Thymus (tissue), 11 donors: ENCODE measurements around the gene UBE2U. TPM values are rescaled to one million over a fixed set of nuclear protein-coding genes. Genes with fewer than 3 reads are reported as not detected.

Experiments used
- DNase-seq, 9 donors: peaks; one replicate each; pipeline ENCODE4 v3.0.0-alpha.2; 2013; ENCODE audit warnings: low spot score in 9 of 9, low read depth in 6 of 9, missing footprints in 1 of 9
- H3K27ac ChIP-seq, 2 donors: one replicate each; pipeline ENCODE4 v1.5.1; 2013; ENCODE audit warnings: control low read depth in 1 of 2, low read depth in 1 of 2, low read length in 1 of 2, mild to moderate bottlenecking in 1 of 2, moderate library complexity in 1 of 2
- H3K27me3 ChIP-seq, 2 donors: one replicate each; pipeline ENCODE4 v1.5.1; 2013; ENCODE audit warnings: low read length in 1 of 2; ENCODE audit not compliant: control insufficient read depth in 2 of 2, insufficient read depth in 1 of 2
- H3K36me3 ChIP-seq, 2 donors: one replicate each; pipeline ENCODE4 v1.5.1; 2013; ENCODE audit warnings: low read length in 1 of 2, mild to moderate bottlenecking in 1 of 2, moderate library complexity in 1 of 2; ENCODE audit not compliant: control insufficient read depth in 2 of 2, insufficient read depth in 2 of 2
- H3K4me1 ChIP-seq, 2 donors: one replicate each; pipeline ENCODE4 v1.5.1; 2013; ENCODE audit warnings: low read length in 2 of 2; ENCODE audit not compliant: control insufficient read depth in 2 of 2, insufficient read depth in 2 of 2
- H3K4me3 ChIP-seq, 2 donors: one replicate each; pipeline ENCODE4 v1.5.1; 2013; ENCODE audit warnings: low read length in 2 of 2, control low read depth in 1 of 2, mild to moderate bottlenecking in 1 of 2
- H3K9me3 ChIP-seq, 2 donors: one replicate each; pipeline ENCODE4 v1.5.1; 2013; ENCODE audit warnings: low read length in 1 of 2, mild to moderate bottlenecking in 1 of 2; ENCODE audit not compliant: control insufficient read depth in 2 of 2, insufficient read depth in 1 of 2
- WGBS: extraction: QIAGEN DNeasy Blood & Tissue Kit; methylation state at CpG from one replicate; pipeline ENCODE4 v1.1.7; 2013; 5-methylcytosine and 5-hydroxymethylcytosine counted together
- polyA plus RNA-seq: library from polyadenylated mRNA; stranded (reverse); fragments of 200-250 nt; gene quantifications from one replicate; pipeline ENCODE4 v1.2.3, GENCODE V29; 2013
- total RNA-seq: library from RNA; stranded (reverse); fragments of 120-200 nt; gene quantifications from one replicate; pipeline ENCODE4 v1.2.4, GENCODE V29; 2013
- donor health status: healthy.

Gene UBE2U
- total and polyA plus RNA-seq, 2 donors = not detected

DNA sequence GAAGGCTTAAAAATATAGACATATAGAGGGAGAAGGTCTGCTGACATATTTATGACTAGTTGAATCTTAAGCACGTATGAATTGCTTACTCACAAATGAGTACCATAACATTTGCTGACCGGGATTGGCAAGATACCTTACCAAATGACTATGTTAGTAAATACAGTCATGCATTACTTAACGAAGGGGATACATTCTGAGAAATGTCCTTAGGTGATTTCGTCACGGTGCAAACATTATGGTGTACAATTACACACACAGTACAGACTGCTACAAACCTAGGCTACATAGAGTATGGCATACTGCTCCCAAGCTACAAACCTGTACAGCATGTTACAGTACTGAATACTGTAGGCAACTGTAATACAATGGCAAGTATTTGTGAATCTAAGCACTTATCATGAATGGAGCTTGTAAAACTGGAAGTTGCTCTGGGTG is 19.4 kb upstream of the UBE2U start:
- Histone ChIP-seq H3K27ac (no peak overlapping the region), H3K36me3 (no peaks in the 10 kb centered on the region), H3K9me3 (no peaks in the 10 kb centered on the region), H3K4me3 (no peak overlapping the region), H3K27me3 (no peaks in the 10 kb centered on the region), H3K4me1 (peaks cover 3 to 5% of the 10 kb centered on the region in 2 donors)
- 86% methylated on average over 5 of the region's 5 CpGs for WGBS
- DNase-seq = no peak

DNA sequence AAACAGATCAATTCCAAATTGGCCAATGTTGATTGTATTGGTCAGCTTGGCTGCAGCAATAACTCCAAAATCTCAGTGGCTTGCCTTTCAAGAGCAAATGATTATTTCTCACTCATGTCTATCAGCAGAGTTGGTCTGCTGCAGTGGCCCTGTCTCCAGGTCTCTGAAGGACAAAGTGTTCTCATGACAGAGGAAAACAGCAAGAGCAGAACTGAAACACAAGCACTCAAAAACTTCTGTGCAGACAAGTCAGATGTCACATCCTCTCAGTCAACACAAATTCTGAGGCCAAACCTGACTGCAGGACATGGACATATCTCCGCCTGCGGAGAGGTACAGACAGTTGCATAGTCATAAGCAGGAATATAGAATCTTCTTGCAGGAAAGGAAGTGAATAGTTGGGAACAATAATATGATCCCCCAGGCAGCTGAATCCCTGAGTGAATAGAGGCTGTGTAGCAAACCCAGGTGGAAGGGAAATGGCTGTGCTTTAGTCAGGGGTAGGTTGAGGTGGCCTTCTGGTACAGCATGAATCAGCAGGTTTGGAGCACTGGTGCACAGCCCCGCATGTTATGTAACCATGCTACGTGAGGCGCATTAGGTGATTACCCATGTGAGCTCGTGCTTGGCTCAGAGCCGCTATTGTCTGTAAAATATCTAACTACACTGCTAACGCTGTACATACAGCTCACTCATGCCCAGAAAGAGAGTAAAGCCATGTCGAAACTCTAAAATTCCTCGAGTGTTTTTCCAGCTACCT is 17.1 kb upstream of the UBE2U start:
- H3K4me1 ChIP-seq = peaks cover 3 to 5% of the 10 kb centered on the region in 2 donors
- no peaks in the 10 kb centered on the region for H3K9me3 ChIP-seq
- no peaks in the 10 kb centered on the region for H3K36me3 ChIP-seq
- WGBS = 90% methylated on average over 10 of the region's 10 CpGs
- no peak overlapping the region for H3K4me3 ChIP-seq
- H3K27ac ChIP-seq = no peak overlapping the region
- no peaks in the 10 kb centered on the region for H3K27me3 ChIP-seq
- no peak for DNase-seq

DNA sequence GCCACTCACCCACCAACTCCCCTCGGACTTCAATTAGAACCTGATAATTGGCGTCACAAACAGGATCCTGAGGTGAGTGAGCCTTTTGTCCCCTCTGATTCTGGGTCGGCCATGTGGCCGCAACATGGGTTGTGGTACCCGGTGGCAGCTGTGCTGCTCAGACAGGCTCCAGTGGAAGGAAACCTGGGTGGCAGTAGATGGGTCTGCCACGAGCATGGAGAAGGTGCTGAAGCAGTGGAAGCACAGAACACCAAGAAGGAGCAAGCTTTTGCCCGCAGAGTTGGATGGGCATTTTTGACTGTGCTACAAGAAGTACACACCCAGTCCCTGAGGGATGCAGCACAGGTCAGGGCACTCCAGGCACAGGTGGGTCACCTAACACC is 16.5 kb upstream of the UBE2U start:
- Histone ChIP-seq H3K36me3 (no peaks in the 10 kb centered on the region), H3K9me3 (peaks cover 0 to 3% of the 10 kb centered on the region in 2 donors), H3K4me3 (no peak overlapping the region), H3K27ac (no peak overlapping the region), H3K4me1 (peaks cover 3 to 5% of the 10 kb centered on the region in 2 donors), H3K27me3 (no peaks in the 10 kb centered on the region)
- 89% methylated on average over 7 of the region's 7 CpGs for WGBS
- DNase-seq = no peak

DNA sequence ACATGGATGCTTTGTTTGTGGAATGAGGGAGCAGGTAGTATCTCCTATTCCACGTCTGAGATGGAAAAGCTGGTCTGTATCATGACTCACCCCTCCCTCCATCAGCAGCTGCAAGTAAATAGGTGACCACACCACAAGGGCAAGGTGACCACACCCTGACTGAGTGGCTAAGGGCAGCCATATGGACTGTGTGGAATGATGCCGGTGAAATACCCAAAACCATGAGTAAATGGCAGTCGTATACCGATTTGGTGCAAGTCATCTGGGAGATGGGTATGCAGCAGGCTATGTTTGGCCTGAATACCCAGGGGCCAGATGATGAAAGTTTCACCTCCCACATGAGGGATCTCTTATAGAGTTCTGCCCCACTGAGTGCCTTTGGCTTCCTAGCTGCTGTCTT is 15.8 kb upstream of the UBE2U start:
- Histone ChIP-seq H3K27ac (no peak overlapping the region), H3K4me3 (no peak overlapping the region), H3K36me3 (no peaks in the 10 kb centered on the region), H3K27me3 (no peaks in the 10 kb centered on the region), H3K9me3 (peaks cover 0 to 9% of the 10 kb centered on the region in 2 donors), H3K4me1 (peaks cover 3 to 5% of the 10 kb centered on the region in 2 donors)
- WGBS = 87% methylated on average over 4 of the region's 4 CpGs
- DNase-seq = no peak

DNA sequence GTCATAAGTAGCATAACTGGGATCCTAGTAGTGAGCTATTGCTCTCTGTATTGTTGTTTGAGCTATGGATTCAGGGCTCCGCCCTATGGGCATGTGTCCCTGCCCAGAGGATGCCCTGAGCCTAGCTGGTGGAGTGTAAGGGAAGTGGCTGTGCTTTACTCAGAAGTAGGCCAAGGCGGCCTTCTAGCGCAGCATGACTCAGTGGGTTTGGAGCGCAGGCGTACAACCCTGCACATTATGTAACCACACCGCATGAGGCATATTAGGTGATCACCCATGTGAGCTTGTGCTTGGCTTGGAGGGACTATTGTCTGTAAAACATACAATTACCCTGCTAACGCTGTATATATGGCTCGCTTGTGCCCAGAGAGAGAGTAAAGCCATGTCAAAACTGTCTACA is 11.1 kb upstream of the UBE2U start:
- peaks cover 0 to 9% of the 10 kb centered on the region in 2 donors for H3K9me3 ChIP-seq
- no peak overlapping the region for H3K27ac ChIP-seq
- H3K36me3 ChIP-seq = no peaks in the 10 kb centered on the region
- no peak for DNase-seq
- no peak overlapping the region for H3K4me3 ChIP-seq
- WGBS = 98% methylated on average over 8 of the region's 8 CpGs
- no peaks in the 10 kb centered on the region for H3K27me3 ChIP-seq
- H3K4me1 ChIP-seq = no peaks in the 10 kb centered on the region

DNA sequence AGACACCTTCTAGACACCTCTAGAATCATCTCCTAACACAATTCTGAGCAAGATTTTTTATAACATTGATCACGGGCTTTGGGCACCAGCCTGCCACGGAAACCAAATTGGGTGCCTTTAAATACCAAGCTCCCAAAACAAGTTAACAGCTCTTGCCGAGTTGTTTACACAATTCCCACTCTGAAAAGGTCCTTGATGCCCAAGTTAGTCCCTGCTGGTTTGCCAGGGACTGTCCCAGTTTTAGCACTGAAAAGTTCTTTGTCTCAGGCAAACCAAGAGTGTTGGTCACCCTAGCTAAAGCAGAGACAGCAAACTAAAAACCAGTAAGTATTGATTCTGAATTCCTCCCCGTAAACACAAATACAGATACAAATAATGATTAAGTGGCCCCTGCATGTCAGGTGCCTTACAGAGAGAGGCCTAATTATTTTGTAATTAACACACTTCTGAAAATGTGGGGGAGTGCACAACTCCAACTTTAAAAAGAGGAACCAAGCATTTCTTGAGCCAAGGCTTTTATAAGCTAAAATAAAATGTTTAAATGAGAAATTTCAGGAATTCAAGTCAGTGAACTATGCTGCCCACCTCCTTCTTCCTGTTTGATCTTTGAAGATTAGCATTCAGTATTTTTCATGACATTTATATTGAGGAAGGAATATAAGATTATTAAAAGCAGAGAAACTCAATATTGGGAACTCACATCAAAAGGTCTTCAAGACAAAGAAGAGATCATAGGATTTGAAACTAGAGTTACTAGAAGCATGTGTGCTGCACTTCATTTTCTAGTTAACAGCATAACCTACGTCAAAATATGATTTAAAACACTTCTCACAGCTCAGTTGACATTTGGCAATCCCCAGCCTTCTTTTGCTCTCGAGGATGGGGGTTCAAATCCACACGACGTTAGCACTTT is 9.0 kb upstream of the UBE2U start:
- H3K27me3 ChIP-seq = no peaks in the 10 kb centered on the region
- H3K4me1 ChIP-seq = no peaks in the 10 kb centered on the region
- no peak for DNase-seq
- WGBS = 87% methylated on average over 8 of the region's 8 CpGs
- H3K4me3 ChIP-seq = no peak overlapping the region
- H3K9me3 ChIP-seq = peaks cover 0 to 9% of the 10 kb centered on the region in 2 donors
- no peaks in the 10 kb centered on the region for H3K36me3 ChIP-seq
- H3K27ac ChIP-seq = no peak overlapping the region

DNA sequence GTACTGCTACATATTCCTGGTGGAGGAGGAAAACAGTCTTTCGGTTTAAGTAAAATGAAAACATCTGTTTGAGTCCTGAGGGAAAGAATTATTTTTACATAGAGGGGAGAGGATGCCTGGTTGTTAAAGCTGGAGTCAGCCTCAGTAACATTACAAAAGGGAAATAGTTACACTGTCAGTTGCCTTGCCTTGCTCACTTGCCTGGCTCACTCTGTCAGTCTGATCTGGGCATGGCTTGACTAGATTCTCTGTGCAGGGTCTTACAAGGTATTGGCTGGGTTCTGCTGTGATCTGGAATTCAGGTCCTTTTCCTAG is 8.4 kb upstream of the UBE2U start:
- Histone ChIP-seq H3K27me3 (no peaks in the 10 kb centered on the region), H3K4me1 (no peaks in the 10 kb centered on the region), H3K36me3 (no peaks in the 10 kb centered on the region), H3K27ac (no peak overlapping the region), H3K9me3 (peaks cover 0 to 9% of the 10 kb centered on the region in 2 donors), H3K4me3 (no peak overlapping the region)
- 100% methylated on average over 1 of the region's 1 CpG for WGBS
- no peak for DNase-seq

DNA sequence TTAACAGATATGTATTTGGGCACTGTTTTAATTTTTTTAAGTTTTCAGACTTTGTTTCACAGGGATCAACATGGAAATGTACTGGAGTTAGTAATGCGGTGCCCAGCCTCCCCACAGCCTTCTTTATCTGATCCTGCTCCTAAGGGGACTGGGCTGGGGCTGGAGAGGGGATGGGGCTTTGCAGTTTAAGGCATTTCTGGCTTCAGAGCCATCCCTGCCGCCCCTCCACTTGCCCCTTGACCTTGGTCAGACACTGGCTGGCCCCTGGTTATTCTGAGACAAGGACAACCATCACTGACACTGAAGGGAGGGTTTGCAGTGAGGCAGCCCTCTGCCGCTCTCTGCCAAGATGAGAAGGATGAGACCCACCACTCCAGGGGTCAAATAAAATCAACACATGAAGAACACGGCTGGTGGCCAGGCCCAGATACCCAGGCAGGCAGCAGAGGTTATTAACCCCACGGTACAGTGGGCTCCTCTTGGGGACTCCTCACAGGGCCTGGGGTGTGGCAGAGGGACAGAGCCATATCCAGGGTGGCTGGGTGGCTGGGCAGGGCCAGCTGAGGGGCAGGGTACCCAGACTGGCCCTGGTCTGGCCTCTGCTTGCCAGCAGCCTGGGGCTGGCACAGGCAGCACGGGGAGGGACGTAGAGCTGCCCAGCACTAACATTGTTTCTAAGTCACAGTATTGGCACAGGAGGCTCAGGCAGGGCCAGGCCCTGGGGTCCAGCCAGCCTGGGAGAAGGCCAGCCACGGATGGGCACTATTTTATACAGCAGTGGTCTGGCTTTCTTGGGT is 7.2 kb upstream of the UBE2U start:
- peaks cover 0 to 9% of the 10 kb centered on the region in 2 donors for H3K9me3 ChIP-seq
- no peaks in the 10 kb centered on the region for H3K36me3 ChIP-seq
- H3K4me3 ChIP-seq = no peak overlapping the region
- DNase-seq = no peak
- H3K27me3 ChIP-seq = no peaks in the 10 kb centered on the region
- WGBS = 92% methylated on average over 8 of the region's 8 CpGs
- H3K27ac ChIP-seq = no peak overlapping the region
- H3K4me1 ChIP-seq = no peaks in the 10 kb centered on the region

DNA sequence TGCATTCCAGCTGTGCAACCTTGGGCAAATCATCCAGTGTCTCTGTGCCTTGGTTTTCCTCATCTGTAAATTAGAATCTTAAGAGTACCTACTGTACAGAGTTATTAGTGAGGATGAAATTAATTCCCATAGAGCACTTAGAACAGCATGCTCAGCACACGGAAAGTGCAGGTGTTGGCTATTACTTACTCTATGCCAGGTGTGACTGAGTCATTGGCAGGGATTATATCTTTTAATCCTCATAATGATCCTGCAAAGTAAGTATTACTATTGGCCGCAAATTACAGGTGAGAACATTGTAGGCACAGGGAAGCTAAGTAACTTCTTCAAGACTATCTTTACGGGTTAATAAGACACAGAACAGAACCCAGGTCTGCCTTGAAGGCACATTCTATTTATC is 6.3 kb upstream of the UBE2U start:
- Histone ChIP-seq H3K4me3 (no peak overlapping the region), H3K36me3 (no peaks in the 10 kb centered on the region), H3K27ac (no peak overlapping the region), H3K27me3 (no peaks in the 10 kb centered on the region), H3K4me1 (no peaks in the 10 kb centered on the region), H3K9me3 (peaks cover 0 to 3% of the 10 kb centered on the region in 2 donors)
- WGBS = 98% methylated on average over 3 of the region's 3 CpGs
- DNase-seq = no peak
